ENCODE results near the gene EXOSC9. TPM values are rescaled to one million over a fixed set of nuclear protein-coding genes. Genes with fewer than 3 reads are reported as not detected.

The EXOSC9 gene
- total RNA-seq, 1 experiment from 2014 or later, result 50.0 TPM

GRCh38 chr4:121776610-121777401, 24.3 kb upstream of the EXOSC9 start:
- H3K4me3 Mint-ChIP-seq, result no peak overlapping the region
- CTCF ChIA-PET, result no interaction called here

More at GRCh38 chr4:121776610-121777401, 24.3 kb upstream of the EXOSC9 start:
- no peaks in the 10 kb centered on the region for H3K36me3 Mint-ChIP-seq
- ATAC-seq (no peak), DNase-seq (ENCODE audit: low spot score) (no peak)
- H3K27me3 Mint-ChIP-seq (ENCODE audit: low read depth), result peaks cover 7% of the 10 kb centered on the region; the same call in 1 of the 2 replicates
- POLR2A ChIA-PET, result no interaction called here
- H3K27ac Mint-ChIP-seq, result no peak overlapping the region
- TF ChIP-seq, protein P1, sequence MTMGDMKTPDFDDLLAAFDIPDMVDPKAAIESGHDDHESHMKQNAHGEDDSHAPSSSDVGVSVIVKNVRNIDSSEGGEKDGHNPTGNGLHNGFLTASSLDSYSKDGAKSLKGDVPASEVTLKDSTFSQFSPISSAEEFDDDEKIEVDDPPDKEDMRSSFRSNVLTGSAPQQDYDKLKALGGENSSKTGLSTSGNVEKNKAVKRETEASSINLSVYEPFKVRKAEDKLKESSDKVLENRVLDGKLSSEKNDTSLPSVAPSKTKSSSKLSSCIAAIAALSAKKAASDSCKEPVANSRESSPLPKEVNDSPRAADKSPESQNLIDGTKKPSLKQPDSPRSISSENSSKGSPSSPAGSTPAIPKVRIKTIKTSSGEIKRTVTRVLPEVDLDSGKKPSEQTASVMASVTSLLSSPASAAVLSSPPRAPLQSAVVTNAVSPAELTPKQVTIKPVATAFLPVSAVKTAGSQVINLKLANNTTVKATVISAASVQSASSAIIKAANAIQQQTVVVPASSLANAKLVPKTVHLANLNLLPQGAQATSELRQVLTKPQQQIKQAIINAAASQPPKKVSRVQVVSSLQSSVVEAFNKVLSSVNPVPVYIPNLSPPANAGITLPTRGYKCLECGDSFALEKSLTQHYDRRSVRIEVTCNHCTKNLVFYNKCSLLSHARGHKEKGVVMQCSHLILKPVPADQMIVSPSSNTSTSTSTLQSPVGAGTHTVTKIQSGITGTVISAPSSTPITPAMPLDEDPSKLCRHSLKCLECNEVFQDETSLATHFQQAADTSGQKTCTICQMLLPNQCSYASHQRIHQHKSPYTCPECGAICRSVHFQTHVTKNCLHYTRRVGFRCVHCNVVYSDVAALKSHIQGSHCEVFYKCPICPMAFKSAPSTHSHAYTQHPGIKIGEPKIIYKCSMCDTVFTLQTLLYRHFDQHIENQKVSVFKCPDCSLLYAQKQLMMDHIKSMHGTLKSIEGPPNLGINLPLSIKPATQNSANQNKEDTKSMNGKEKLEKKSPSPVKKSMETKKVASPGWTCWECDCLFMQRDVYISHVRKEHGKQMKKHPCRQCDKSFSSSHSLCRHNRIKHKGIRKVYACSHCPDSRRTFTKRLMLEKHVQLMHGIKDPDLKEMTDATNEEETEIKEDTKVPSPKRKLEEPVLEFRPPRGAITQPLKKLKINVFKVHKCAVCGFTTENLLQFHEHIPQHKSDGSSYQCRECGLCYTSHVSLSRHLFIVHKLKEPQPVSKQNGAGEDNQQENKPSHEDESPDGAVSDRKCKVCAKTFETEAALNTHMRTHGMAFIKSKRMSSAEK (CRISPR knock-in tag; IDR thresholded peaks at IDR 0.05; ENCODE audit: borderline replicate concordance), result no peak
- no peak for TF ChIP-seq FOXP4 (CRISPR knock-in tag; IDR thresholded peaks at IDR 0.05)
- no peak for TF ChIP-seq ZNF138 (CRISPR knock-in tag; conservative IDR thresholded peaks at IDR 0.05)
- TF ChIP-seq, protein P2, sequence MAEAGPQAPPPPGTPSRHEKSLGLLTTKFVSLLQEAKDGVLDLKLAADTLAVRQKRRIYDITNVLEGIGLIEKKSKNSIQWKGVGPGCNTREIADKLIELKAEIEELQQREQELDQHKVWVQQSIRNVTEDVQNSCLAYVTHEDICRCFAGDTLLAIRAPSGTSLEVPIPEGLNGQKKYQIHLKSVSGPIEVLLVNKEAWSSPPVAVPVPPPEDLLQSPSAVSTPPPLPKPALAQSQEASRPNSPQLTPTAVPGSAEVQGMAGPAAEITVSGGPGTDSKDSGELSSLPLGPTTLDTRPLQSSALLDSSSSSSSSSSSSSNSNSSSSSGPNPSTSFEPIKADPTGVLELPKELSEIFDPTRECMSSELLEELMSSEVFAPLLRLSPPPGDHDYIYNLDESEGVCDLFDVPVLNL (CRISPR knock-in tag; IDR thresholded peaks at IDR 0.05; ENCODE audit: borderline replicate concordance, low read depth), result no peak
- no peak for TF ChIP-seq FOXK1 (CRISPR knock-in tag; IDR thresholded peaks at IDR 0.05)
- no peak for TF ChIP-seq ZNF121 (CRISPR knock-in tag; IDR thresholded peaks at IDR 0.05)
- no peak for TF ChIP-seq MAX (CRISPR knock-in tag; IDR thresholded peaks at IDR 0.05)
- TF ChIP-seq NFYB (CRISPR knock-in tag; conservative IDR thresholded peaks at IDR 0.05; ENCODE audit: low read depth), result no peak
- TF ChIP-seq CBFB (CRISPR knock-in tag; IDR thresholded peaks at IDR 0.05; ENCODE audit: low read depth), result no peak
- TF ChIP-seq, protein P3, sequence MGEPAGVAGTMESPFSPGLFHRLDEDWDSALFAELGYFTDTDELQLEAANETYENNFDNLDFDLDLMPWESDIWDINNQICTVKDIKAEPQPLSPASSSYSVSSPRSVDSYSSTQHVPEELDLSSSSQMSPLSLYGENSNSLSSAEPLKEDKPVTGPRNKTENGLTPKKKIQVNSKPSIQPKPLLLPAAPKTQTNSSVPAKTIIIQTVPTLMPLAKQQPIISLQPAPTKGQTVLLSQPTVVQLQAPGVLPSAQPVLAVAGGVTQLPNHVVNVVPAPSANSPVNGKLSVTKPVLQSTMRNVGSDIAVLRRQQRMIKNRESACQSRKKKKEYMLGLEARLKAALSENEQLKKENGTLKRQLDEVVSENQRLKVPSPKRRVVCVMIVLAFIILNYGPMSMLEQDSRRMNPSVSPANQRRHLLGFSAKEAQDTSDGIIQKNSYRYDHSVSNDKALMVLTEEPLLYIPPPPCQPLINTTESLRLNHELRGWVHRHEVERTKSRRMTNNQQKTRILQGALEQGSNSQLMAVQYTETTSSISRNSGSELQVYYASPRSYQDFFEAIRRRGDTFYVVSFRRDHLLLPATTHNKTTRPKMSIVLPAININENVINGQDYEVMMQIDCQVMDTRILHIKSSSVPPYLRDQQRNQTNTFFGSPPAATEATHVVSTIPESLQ (CRISPR knock-in tag; IDR thresholded peaks at IDR 0.05), result no peak
- no peak for TF ChIP-seq SOX15 (CRISPR knock-in tag; IDR thresholded peaks at IDR 0.05)
- no peak for TF ChIP-seq NFATC4 (CRISPR knock-in tag; IDR thresholded peaks at IDR 0.05)
- TF ChIP-seq CREB1 (CRISPR knock-in tag; IDR thresholded peaks at IDR 0.05), result no peak
- no peak for TF ChIP-seq FOXJ3 (CRISPR knock-in tag; IDR thresholded peaks at IDR 0.05; ENCODE audit: borderline replicate concordance)
- peaks cover 9% of the 10 kb centered on the region for H3K4me1 Mint-ChIP-seq
- no peaks in the 10 kb centered on the region for H3K9me3 Mint-ChIP-seq

All from WTC11 (cell line).